Astrocyte (in vitro differentiated cells and primary cell): ENCODE data around the gene AKAP9.

Source experiments
- CTCF ChIP-seq: IDR thresholded peaks from 2 replicates; pipeline ENCODE4 v1.5.1; 2011; ENCODE audit warnings: low read depth, mild to moderate bottlenecking, inconsistent platforms, low read length, moderate library complexity; ENCODE audit not compliant: insufficient read depth
- EZH2 ChIP-seq: IDR thresholded peaks from 2 replicates; pipeline ENCODE4 v1.6.1; 2012; ENCODE audit warnings: mild to moderate bottlenecking, low read length, inconsistent platforms; ENCODE audit not compliant: insufficient read depth

GRCh38 chr7:92039900-92040299 is 99.2 kb downstream of the AKAP9 start:
- TF ChIP-seq CTCF, result no peak
- TF ChIP-seq EZH2, result no peak
